HTR-8/SVneo (cell line): ENCODE results near the gene SLC66A2.
A peak's percentile ranks its signal among the peaks of the same experiment; 100 is the strongest.
"Not testable (repeated sequence)": the region's sequence is repeated elsewhere in the genome, so short reads cannot be mapped to it uniquely, and the experiment has no call there.

Experiments used
- DNase-seq: peaks from one replicate; pipeline ENCODE4 v3.0.0; 2011; ENCODE audit warnings: low spot score, mixed read lengths; ENCODE audit not compliant: insufficient read length
- FAIRE-seq: peaks from 2 replicates; lab custom pipeline; 2011; peaks lifted over from hg19 to GRCh38; lab: Jason Lieb, UNC

Gene SLC66A2

GRCh38 chr18:79872527-79873444 is 78.7 kb downstream of the SLC66A2 start:
- FAIRE-seq (no peak), DNase-seq (no peak)

- DNase-seq (no peak), FAIRE-seq (no peak)
Observed at GRCh38 chr18:79871481-79872091, 79.9 kb downstream of the SLC66A2 start.

GRCh38 chr18:79871026-79871390 is 80.4 kb downstream of the SLC66A2 start:
- FAIRE-seq: no peak
- no peak for DNase-seq

GRCh38 chr18:79870301-79871025 is 81.0 kb downstream of the SLC66A2 start:
- FAIRE-seq: no peak
- DNase-seq: no peak

GRCh38 chr18:79869591-79870300 is 81.7 kb downstream of the SLC66A2 start:
- no peak for FAIRE-seq

GRCh38 chr18:79868811-79869541 is 82.5 kb downstream of the SLC66A2 start:
- no peak for FAIRE-seq
- no peak for DNase-seq

More at GRCh38 chr18:79869591-79870300, 81.7 kb downstream of the SLC66A2 start:
- DNase-seq: no peak

- DNase-seq (no peak), FAIRE-seq (no peak)
Observed at GRCh38 chr18:79868168-79868784, 83.2 kb downstream of the SLC66A2 start.

- no peak for FAIRE-seq
- DNase-seq: no peak
Observed at GRCh38 chr18:79867666-79868065, 83.8 kb downstream of the SLC66A2 start.

- FAIRE-seq (no peak), DNase-seq (no peak)
Observed at GRCh38 chr18:79866889-79867574, 84.4 kb downstream of the SLC66A2 start.

- not testable (repeated sequence) for FAIRE-seq, DNase-seq
Observed at GRCh38 chr18:79865951-79866350, 85.5 kb downstream of the SLC66A2 start.

- DNase-seq, FAIRE-seq: not testable (repeated sequence)
Observed at GRCh38 chr18:79864955-79865354, 86.5 kb downstream of the SLC66A2 start.

GRCh38 chr18:79864006-79864725 is 87.3 kb downstream of the SLC66A2 start:
- DNase-seq (no peak), FAIRE-seq (no peak)

GRCh38 chr18:79863161-79864005 is 88.1 kb downstream of the SLC66A2 start:
- FAIRE-seq: no peak
- DNase-seq: no peak

- no peak for FAIRE-seq
- no peak for DNase-seq
Observed at GRCh38 chr18:79862562-79862961, 88.9 kb downstream of the SLC66A2 start.

- FAIRE-seq (no peak), DNase-seq (no peak)
Observed at GRCh38 chr18:79861687-79862086, 89.8 kb downstream of the SLC66A2 start.

GRCh38 chr18:79859314-79859713 is 92.1 kb downstream of the SLC66A2 start:
- DNase-seq (no peak), FAIRE-seq (no peak)

GRCh38 chr18:79857082-79857671 is 94.3 kb downstream of the SLC66A2 start:
- DNase-seq (peak; percentile 28), FAIRE-seq (no peak)
